Measurements from ENCODE around the gene CHCHD1.

GRCh38 chr10:73788864-73789658, 7.2 kb downstream of the CHCHD1 start:
- no peak for TF ChIP-seq CTCF (conservative IDR thresholded peaks at IDR 0.05; ENCODE audit: low read length)
- TF ChIP-seq EZH2phosphoT487 (IDR thresholded peaks at IDR 0.05; ENCODE audit: borderline replicate concordance), result no peak

Data from Loucy (cell line).